ENCODE data around the gene AATF. TPM values are rescaled to one million over a fixed set of nuclear protein-coding genes. Genes with fewer than 3 reads are reported as not detected.

AATF gene
- total and polyA plus RNA-seq, 2 donors (not counting 1 experiment from before 2014, with no cell fraction given): 23.9 to 54.8 TPM

DNA sequence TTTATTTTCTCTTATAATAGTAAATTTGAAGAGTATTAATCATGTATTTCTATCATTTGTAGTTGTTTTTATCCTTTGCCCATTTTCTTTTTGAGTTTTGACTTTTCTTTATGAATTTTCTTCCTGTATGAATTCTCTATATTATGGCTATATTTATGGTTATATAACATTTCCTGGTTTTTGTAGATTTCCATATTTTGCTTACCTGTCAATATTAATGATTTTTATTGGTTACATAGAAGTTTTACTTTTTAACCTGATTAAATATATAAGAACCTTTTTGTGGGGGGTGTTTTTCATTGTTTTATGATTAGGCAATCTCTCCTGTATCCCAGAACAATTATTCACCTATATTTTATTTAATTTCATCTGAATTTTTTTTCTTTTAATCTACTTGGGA is 93.2 kb downstream of the AATF start:
- Histone ChIP-seq H3K9ac (ENCODE audit: low read length) (no peak overlapping the region), H3K9me3 (ENCODE audit: control extremely low read depth in 1 of 3, control insufficient read depth in 2 of 3, insufficient read depth in 1 of 3, low read length in 2 of 3) (no peaks in the 10 kb centered on the region), H3K36me3 (replicated peaks in 1 of 2; ENCODE audit: control extremely low read depth in 1 of 2, control insufficient read depth in 1 of 2, extremely low read depth in 1 of 2, insufficient read depth in 2 of 2, low read length in 1 of 2) (peaks cover 7 to 36% of the 10 kb centered on the region in 2 experiments), H3K27ac (ENCODE audit: low read length in 2 of 2) (no peak overlapping the region), H4K20me1 (ENCODE audit: control insufficient read depth, insufficient read depth, low read length, poor library complexity, severe bottlenecking) (no peaks in the 10 kb centered on the region), H3K4me2 (replicated peaks; ENCODE audit: low read depth, low read length, poor library complexity, severe bottlenecking) (no peak overlapping the region), H3K27me3 (replicated peaks in 1 of 4; ENCODE audit: control extremely low read depth in 1 of 4, control insufficient read depth in 3 of 4, insufficient read depth in 4 of 4, low read length in 3 of 4) (no peaks in the 10 kb centered on the region), H3K79me2 (ENCODE audit: control insufficient read depth, insufficient read depth, low read length) (no peaks in the 10 kb centered on the region), H3K4me1 (ENCODE audit: control insufficient read depth in 2 of 2, insufficient read depth in 2 of 2, low read length in 2 of 2) (peaks cover 3 to 6% of the 10 kb centered on the region in 2 donors), H2AFZ (ENCODE audit: insufficient read depth, low read depth, low read length, poor library complexity, severe bottlenecking) (no peak overlapping the region), H3K4me3 (ENCODE audit: control extremely low read depth in 1 of 5, extremely low read depth in 1 of 5, insufficient read depth in 1 of 5, low read depth in 2 of 5, low read length in 4 of 5) (no peak overlapping the region)
- DNase-seq: no peak
- TF ChIP-seq EZH2 (IDR thresholded peaks at IDR 0.05; ENCODE audit: borderline replicate concordance, insufficient read depth, low read depth, low read length, poor library complexity, severe bottlenecking) (no peak), CTCF (IDR thresholded peaks at IDR 0.05) (no peak)
- Mint-ChIP-seq H3K27ac (no peak overlapping the region), H3K9me3 (ENCODE audit: insufficient read depth) (no peaks in the 10 kb centered on the region), H3K4me3 (no peak overlapping the region), H3K27me3 (no peaks in the 10 kb centered on the region), H3K4me1 (peaks cover 11% of the 10 kb centered on the region)
- ChIA-PET POLR2A (no interaction called here), CTCF (interaction anchor here (0.6 to 7.7 kb wide), 3 partner anchors 26 to 413 kb away, joined by 3 to 150 read pairs (median 4); no protein-coding TSS in a partner anchor)
- intact Hi-C loops (cut with micrococcal nuclease): no loop called here
- no peak for ATAC-seq (ENCODE audit: low read depth)

GRCh38 chr17:37043201-37043600 is 94.4 kb downstream of the AATF start:
- intact Hi-C loops (cut with micrococcal nuclease): no loop called here
- Histone ChIP-seq H3K4me3 (ENCODE audit: control extremely low read depth in 1 of 5, extremely low read depth in 1 of 5, insufficient read depth in 1 of 5, low read depth in 2 of 5, low read length in 4 of 5) (no peak overlapping the region), H4K20me1 (ENCODE audit: control insufficient read depth, insufficient read depth, low read length, poor library complexity, severe bottlenecking) (peaks cover 5% of the 10 kb centered on the region), H3K4me1 (ENCODE audit: control insufficient read depth in 2 of 2, insufficient read depth in 2 of 2, low read length in 2 of 2) (peaks cover 3 to 6% of the 10 kb centered on the region in 2 donors), H3K9ac (ENCODE audit: low read length) (no peak overlapping the region), H3K79me2 (ENCODE audit: control insufficient read depth, insufficient read depth, low read length) (peaks cover 5% of the 10 kb centered on the region), H3K36me3 (replicated peaks in 1 of 2; ENCODE audit: control extremely low read depth in 1 of 2, control insufficient read depth in 1 of 2, extremely low read depth in 1 of 2, insufficient read depth in 2 of 2, low read length in 1 of 2) (peaks cover 1 to 31% of the 10 kb centered on the region in 2 experiments), H3K9me3 (ENCODE audit: control extremely low read depth in 1 of 3, control insufficient read depth in 2 of 3, insufficient read depth in 1 of 3, low read length in 2 of 3) (no peaks in the 10 kb centered on the region), H3K27ac (ENCODE audit: low read length in 2 of 2) (no peak overlapping the region), H2AFZ (ENCODE audit: insufficient read depth, low read depth, low read length, poor library complexity, severe bottlenecking) (no peak overlapping the region), H3K4me2 (replicated peaks; ENCODE audit: low read depth, low read length, poor library complexity, severe bottlenecking) (no peak overlapping the region), H3K27me3 (replicated peaks in 1 of 4; ENCODE audit: control extremely low read depth in 1 of 4, control insufficient read depth in 3 of 4, insufficient read depth in 4 of 4, low read length in 3 of 4) (no peaks in the 10 kb centered on the region)
- no peak for TF ChIP-seq CTCF (IDR thresholded peaks at IDR 0.05)
- TF ChIP-seq EZH2 (IDR thresholded peaks at IDR 0.05; ENCODE audit: borderline replicate concordance, insufficient read depth, low read depth, low read length, poor library complexity, severe bottlenecking): no peak
- no peaks in the 10 kb centered on the region for H3K27me3 Mint-ChIP-seq
- no peak for ATAC-seq (ENCODE audit: low read depth)
- DNase-seq: no peak
- H3K4me3 Mint-ChIP-seq: no peak overlapping the region
- H3K4me1 Mint-ChIP-seq: peaks cover 14% of the 10 kb centered on the region
- H3K9me3 Mint-ChIP-seq (ENCODE audit: insufficient read depth): no peaks in the 10 kb centered on the region
- H3K27ac Mint-ChIP-seq: no peak overlapping the region
- WGBS (ENCODE audit: insufficient coverage): 92% methylated on average over 3 of the region's 3 CpGs
- ChIA-PET POLR2A (no interaction called here), CTCF (interaction anchor here (0.7 to 7.7 kb wide), 2 partner anchors 414 to 894 kb away, joined by 3 to 150 read pairs; no protein-coding TSS in a partner anchor)

Measured in B cell (primary cell).